HG02981 (cell line): ENCODE data around the gene PPP2R3A.

Experiments
- ATAC-seq: cut with Tn5 transposase; IDR thresholded peaks from one replicate; pipeline ENCODE4 v1.9.1; 2021; ENCODE audit warnings: mild to moderate bottlenecking, moderate library complexity; ENCODE audit not compliant: unreplicated experiment

Gene PPP2R3A

GRCh38 chr3:135970506-135971116 is 5.1 kb downstream of the PPP2R3A start:
- ATAC-seq = no peak

- ATAC-seq = no peak
These were observed 8.3 kb downstream of the PPP2R3A start for GRCh38 chr3:135973841-135974240.

GRCh38 chr3:135975053-135975452 is 9.5 kb downstream of the PPP2R3A start:
- ATAC-seq = no peak

GRCh38 chr3:135975536-135975935 is 10.0 kb downstream of the PPP2R3A start:
- ATAC-seq = no peak

DNA sequence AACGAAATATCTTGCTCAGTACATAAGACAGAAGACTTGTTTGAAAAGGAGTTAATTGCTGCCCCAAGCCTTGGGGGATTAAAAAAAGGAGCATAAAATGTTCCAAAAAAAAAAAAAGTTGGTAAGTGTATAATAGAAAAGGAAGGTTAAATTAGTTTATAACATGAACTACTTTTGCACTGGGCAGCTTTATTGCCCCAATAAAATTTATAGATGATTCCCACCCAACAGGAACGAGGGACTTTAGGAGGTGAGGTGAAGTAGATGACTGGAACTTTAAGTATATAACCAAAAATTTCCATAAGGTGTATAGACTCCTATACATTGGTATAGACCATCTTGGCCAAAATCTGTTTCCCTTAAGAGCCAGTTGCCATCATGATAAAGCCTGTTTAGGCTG is 14.8 kb downstream of the PPP2R3A start:
- no peak for ATAC-seq

- no peak for ATAC-seq
These were observed 16.3 kb downstream of the PPP2R3A start for GRCh38 chr3:135981701-135982403.

GRCh38 chr3:135982404-135982761 is 16.9 kb downstream of the PPP2R3A start:
- no peak for ATAC-seq

GRCh38 chr3:135982922-135983581 is 17.5 kb downstream of the PPP2R3A start:
- ATAC-seq = no peak

GRCh38 chr3:135987661-135988060 is 22.1 kb downstream of the PPP2R3A start:
- no peak for ATAC-seq

GRCh38 chr3:135989242-135989641 is 23.7 kb downstream of the PPP2R3A start:
- no peak for ATAC-seq

DNA sequence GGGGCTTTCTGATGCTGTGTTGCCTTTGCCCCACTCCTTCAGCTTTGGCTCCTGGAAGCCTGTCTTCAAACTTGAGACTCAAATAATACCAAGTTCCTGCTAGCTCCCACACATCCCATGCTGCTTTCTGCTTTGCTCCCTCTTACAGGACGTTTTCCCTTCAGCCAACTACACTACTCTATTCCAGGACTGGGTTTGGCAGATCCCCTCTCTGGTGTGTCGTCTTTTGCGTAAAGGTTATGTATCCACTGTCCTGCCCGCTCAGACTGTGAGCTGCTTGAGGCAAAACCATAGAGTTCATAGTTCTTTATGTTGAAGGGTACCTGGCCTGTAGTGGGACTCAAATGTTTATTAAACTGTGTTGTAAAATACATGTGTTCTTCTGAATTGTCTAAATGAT is 25.4 kb downstream of the PPP2R3A start:
- no peak for ATAC-seq

GRCh38 chr3:135991621-135992020 is 26.1 kb downstream of the PPP2R3A start:
- ATAC-seq = no peak

DNA sequence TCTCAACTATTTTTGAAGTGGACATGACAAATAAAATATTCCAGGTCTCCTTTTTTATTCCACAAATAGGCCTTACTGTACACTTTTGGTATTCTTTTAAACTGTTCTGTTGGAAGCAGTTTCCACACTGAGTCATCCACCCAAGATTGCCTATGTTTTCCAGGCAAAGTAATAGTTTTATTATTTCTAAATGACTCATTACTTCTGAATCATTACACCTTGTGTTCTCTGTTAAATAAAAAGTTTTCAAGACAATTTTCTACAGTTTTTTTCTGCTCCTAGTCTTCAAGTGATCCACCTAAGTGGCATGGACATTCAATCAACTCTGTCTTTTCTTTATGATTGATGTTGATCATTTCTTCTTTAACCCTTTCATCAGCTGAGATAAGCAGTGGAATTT is 26.5 kb downstream of the PPP2R3A start:
- no peak for ATAC-seq

DNA sequence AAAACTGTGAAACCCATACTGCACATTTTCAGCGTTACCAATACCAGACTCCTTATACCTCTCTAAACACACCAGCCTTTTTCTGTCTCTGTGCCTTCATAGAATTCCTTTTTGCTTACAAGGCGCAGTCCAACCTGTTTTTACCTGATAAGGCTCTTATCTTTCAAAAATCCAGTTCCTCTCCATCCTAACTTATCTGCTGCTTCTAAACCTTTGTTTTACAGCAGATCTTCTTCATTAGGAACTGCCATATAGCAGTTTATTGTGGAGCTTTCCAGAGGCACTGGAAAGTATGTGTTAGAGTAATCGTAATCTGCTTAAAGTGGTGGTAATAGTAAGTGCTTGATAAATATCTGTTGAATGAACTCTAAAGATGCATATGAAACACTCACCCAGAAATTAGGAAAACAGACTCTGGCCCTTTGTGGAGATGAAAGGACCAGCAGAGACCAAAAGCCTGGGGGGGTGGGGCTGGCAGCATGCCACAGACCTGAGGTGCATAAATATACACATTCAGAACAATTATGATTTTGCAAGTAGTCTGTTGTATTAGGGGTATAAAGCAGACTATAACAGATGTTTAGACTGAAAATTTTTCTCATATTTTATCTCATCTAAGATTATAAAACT is 29.3 kb downstream of the PPP2R3A start:
- ATAC-seq = no peak

GRCh38 chr3:135995766-135996165 is 30.2 kb downstream of the PPP2R3A start:
- ATAC-seq = no peak

DNA sequence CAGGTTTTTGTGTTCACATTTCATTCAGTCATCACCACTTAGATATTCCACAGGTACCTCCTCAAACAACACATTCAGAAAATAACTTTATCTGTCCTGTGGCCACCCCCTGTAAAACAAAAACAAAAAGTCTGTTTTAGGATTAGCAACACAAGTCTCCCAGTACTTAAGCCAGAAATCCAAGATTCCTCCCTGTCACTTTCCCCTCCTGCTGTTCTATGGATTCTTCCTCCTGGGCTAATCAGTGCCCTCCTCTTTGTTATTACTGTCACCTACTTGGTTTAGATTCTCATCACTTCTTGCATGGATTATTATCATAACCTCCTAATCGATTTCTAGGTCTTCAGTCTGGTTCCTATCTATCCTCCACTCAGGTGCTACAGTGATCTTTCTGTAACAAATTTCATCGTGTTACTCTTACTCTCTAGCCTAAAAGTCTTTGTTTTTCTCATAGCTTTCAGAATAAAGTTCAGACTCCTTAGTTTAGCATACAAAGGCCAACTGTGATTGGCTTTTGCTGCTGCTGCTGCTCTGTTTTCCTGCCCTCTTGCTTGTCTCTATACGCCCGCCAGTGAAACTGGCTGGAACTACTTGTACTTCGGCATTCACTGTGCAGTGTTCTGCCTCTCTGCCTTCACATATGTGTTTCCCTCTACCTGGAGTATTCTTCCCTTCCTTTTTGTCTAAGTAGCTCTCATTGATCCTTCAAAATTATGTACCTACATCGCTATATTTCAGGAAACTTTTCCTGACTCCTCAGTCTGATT is 32.2 kb downstream of the PPP2R3A start:
- no peak for ATAC-seq

- ATAC-seq = no peak
These were observed 42.7 kb downstream of the PPP2R3A start for GRCh38 chr3:136008221-136008620.

- no peak for ATAC-seq
These were observed 43.4 kb downstream of the PPP2R3A start for GRCh38 chr3:136008732-136009470.

GRCh38 chr3:136018876-136019275 is 53.3 kb downstream of the PPP2R3A start:
- ATAC-seq = no peak

DNA sequence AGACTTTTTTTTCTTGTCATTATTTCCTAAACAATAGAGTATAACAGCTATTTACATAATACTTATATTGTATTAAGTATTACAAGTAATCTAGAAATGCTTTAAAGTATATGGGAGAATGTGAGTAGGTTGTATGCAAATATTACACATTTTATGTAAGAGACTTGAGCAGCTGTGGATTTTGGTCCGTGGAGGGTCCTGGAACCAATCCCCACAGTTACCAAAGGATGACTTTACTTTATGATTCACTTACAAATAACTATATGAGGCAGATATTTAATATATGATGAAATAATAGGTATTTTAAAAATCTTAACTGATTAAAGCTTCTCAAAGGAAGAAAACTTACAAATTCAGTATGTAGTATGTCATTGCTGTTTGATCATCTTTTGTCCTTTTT is 56.3 kb downstream of the PPP2R3A start:
- ATAC-seq = no peak
